ENCODE results near the gene SDCCAG8. TPM values are rescaled to one million over a fixed set of nuclear protein-coding genes. Genes with fewer than 3 reads are reported as not detected.

SDCCAG8 gene
- total and polyA plus RNA-seq, 2 of the 8 experiments (the other 6 are each of a cell fraction or from before 2014, with no cell fraction given) = 15.6 to 21.0 TPM

- TF ChIP-seq POLR2AphosphoS5 (IDR thresholded peaks at IDR 0.05; ENCODE audit: low read depth, low read length) = no peak
Observed at GRCh38 chr1:243420946-243421685, 165.3 kb downstream of the SDCCAG8 start (continued).

All from H1 (cell line).